CD4-positive, alpha-beta T cell treated with Interleukin-6 at 100 ng/mL for 8 hours (primary cell): Measurements from ENCODE around the gene MPZL1.
"Not testable (repeated sequence)": the region's sequence is repeated elsewhere in the genome, so short reads cannot be mapped to it uniquely, and the experiment has no call there.

Experiments used
- DNase-seq: peaks from one replicate; pipeline ENCODE4 v3.0.0-alpha.2; 2020; ENCODE audit warnings: mixed read lengths, low spot score

Gene MPZL1

GRCh38 chr1:167719715-167720421, 1.9 kb upstream of the MPZL1 start:
- not testable (repeated sequence) for DNase-seq

GRCh38 chr1:167720965-167721616, 691 bp upstream of the MPZL1 start:
- DNase-seq, result no peak

GRCh38 chr1:167722152-167722869, 529 bp downstream of the MPZL1 start:
- no peak for DNase-seq

- DNase-seq, result no peak
Observed at GRCh38 chr1:167722870-167723251, 1.1 kb downstream of the MPZL1 start.

GRCh38 chr1:167723707-167724323, 2.0 kb downstream of the MPZL1 start:
- no peak for DNase-seq

- DNase-seq, result no peak
Observed at GRCh38 chr1:167726008-167726407, 4.2 kb downstream of the MPZL1 start.

GRCh38 chr1:167728818-167729410, 7.1 kb downstream of the MPZL1 start:
- no peak for DNase-seq

- DNase-seq, result no peak
Observed at GRCh38 chr1:167734227-167734626, 12.4 kb downstream of the MPZL1 start.

- DNase-seq, result no peak
Observed at GRCh38 chr1:167734841-167735240, 13.1 kb downstream of the MPZL1 start.

GRCh38 chr1:167737169-167737568, 15.4 kb downstream of the MPZL1 start:
- no peak for DNase-seq

GRCh38 chr1:167738158-167738557, 16.4 kb downstream of the MPZL1 start:
- no peak for DNase-seq

GRCh38 chr1:167739752-167740151, 18.0 kb downstream of the MPZL1 start:
- no peak for DNase-seq

- DNase-seq, result not testable (repeated sequence)
Observed at GRCh38 chr1:167741103-167741502, 19.3 kb downstream of the MPZL1 start.

- DNase-seq, result not testable (repeated sequence)
Observed at GRCh38 chr1:167742392-167743057, 20.7 kb downstream of the MPZL1 start.

- DNase-seq, result no peak
Observed at GRCh38 chr1:167744901-167745300, 23.1 kb downstream of the MPZL1 start.

GRCh38 chr1:167746013-167746672, 24.4 kb downstream of the MPZL1 start:
- no peak for DNase-seq

GRCh38 chr1:167746988-167747655, 25.3 kb downstream of the MPZL1 start:
- DNase-seq, result no peak

GRCh38 chr1:167747988-167748387, 26.2 kb downstream of the MPZL1 start:
- no peak for DNase-seq

- no peak for DNase-seq
Observed at GRCh38 chr1:167748906-167749305, 27.1 kb downstream of the MPZL1 start.

- no peak for DNase-seq
Observed at GRCh38 chr1:167749741-167750140, 28.0 kb downstream of the MPZL1 start.

GRCh38 chr1:167750641-167751040, 28.9 kb downstream of the MPZL1 start:
- DNase-seq, result no peak
